GM18508 (cell line): ENCODE measurements around the gene EXOC1.
"Not testable (repeated sequence)": the region's sequence is repeated elsewhere in the genome, so short reads cannot be mapped to it uniquely, and the experiment has no call there.

Experiments
- ATAC-seq: cut with Tn5 transposase; IDR thresholded peaks from one replicate; pipeline ENCODE4 v1.9.1; 2021; ENCODE audit warnings: moderate number of reproducible peaks; ENCODE audit not compliant: insufficient read depth, unreplicated experiment

The EXOC1 gene

GRCh38 chr4:55853484-55854046 is at the start of gene EXOC1:
Gene EXOC1 (plus strand): TSS chr4:55853648. CDS start chr4:55858324, 4,676 bp downstream.
- ATAC-seq = peak; percentile 91

GRCh38 chr4:55807556-55807955 is 45.9 kb upstream of the EXOC1 start:
- no peak for ATAC-seq

GRCh38 chr4:55808186-55808585 is 45.3 kb upstream of the EXOC1 start:
- no peak for ATAC-seq

GRCh38 chr4:55808632-55809031 is 44.8 kb upstream of the EXOC1 start:
- ATAC-seq = no peak

GRCh38 chr4:55817691-55818090 is 35.8 kb upstream of the EXOC1 start:
- no peak for ATAC-seq

GRCh38 chr4:55819634-55820033 is 33.8 kb upstream of the EXOC1 start, which contains the start of gene EXOC1L:
Gene EXOC1L (plus strand): TSS chr4:55819790. CDS start chr4:55820027, 237 bp downstream.
- ATAC-seq = no peak

GRCh38 chr4:55820279-55820678 is 33.2 kb upstream of the EXOC1 start:
- no peak for ATAC-seq

- no peak for ATAC-seq
Observed at GRCh38 chr4:55822329-55822728, 31.1 kb upstream of the EXOC1 start.

GRCh38 chr4:55824865-55825264 is 28.6 kb upstream of the EXOC1 start:
- ATAC-seq = no peak

- no peak for ATAC-seq
Observed at GRCh38 chr4:55826986-55827385, 26.5 kb upstream of the EXOC1 start.

- no peak for ATAC-seq
Observed at GRCh38 chr4:55827582-55827981, 25.9 kb upstream of the EXOC1 start.

GRCh38 chr4:55830048-55830447 is 23.4 kb upstream of the EXOC1 start:
- no peak for ATAC-seq

- ATAC-seq = no peak
Observed at GRCh38 chr4:55830716-55831115, 22.7 kb upstream of the EXOC1 start.

- no peak for ATAC-seq
Observed at GRCh38 chr4:55834086-55834795, 19.2 kb upstream of the EXOC1 start.

- no peak for ATAC-seq
Observed at GRCh38 chr4:55837903-55838302, 15.5 kb upstream of the EXOC1 start.

GRCh38 chr4:55838356-55838755 is 15.1 kb upstream of the EXOC1 start:
- no peak for ATAC-seq

- ATAC-seq = no peak
Observed at GRCh38 chr4:55838952-55839351, 14.5 kb upstream of the EXOC1 start.

GRCh38 chr4:55840956-55841355 is 12.5 kb upstream of the EXOC1 start:
- ATAC-seq = no peak

GRCh38 chr4:55841373-55842239 is 11.8 kb upstream of the EXOC1 start:
- ATAC-seq = not testable (repeated sequence)

GRCh38 chr4:55842312-55842711 is 11.1 kb upstream of the EXOC1 start:
- not testable (repeated sequence) for ATAC-seq

- ATAC-seq = no peak
Observed at GRCh38 chr4:55849724-55850123, 3.7 kb upstream of the EXOC1 start.
